GM23248 (cell line): ENCODE results near the gene MTA2. TPM values are rescaled to one million over a fixed set of nuclear protein-coding genes. Genes with fewer than 3 reads are reported as not detected.

ENCODE experiments used
- DNase-seq: peaks from one replicate; pipeline ENCODE4 v3.0.0-alpha.2; 2015
- H2AFZ ChIP-seq: fragments of 200-600 bp; sonication (generic); 2 replicates; pipeline ENCODE4 v1.6.1; 2016; ENCODE audit warnings: antibody characterized with exemption
- H3F3A ChIP-seq: fragments of 200-600 bp; sonication (generic); 2 replicates; pipeline ENCODE4 v1.6.1; 2016; ENCODE audit warnings: mild to moderate bottlenecking, antibody characterized with exemption, mixed run types; ENCODE audit not compliant: insufficient read depth
- H3K27ac ChIP-seq: fragments of 200-600 bp; sonication (generic); 2 replicates; pipeline ENCODE4 v1.5.1; 2016; ENCODE audit warnings: mild to moderate bottlenecking
- H3K27me3 ChIP-seq: fragments of 200-600 bp; sonication (generic); replicated peaks from 2 replicates; pipeline ENCODE4 v1.6.1; 2016; ENCODE audit warnings: mild to moderate bottlenecking; ENCODE audit not compliant: insufficient read depth
- H3K36me3 ChIP-seq: fragments of 200-600 bp; sonication (generic); 2 replicates; pipeline ENCODE4 v1.6.1; 2016; ENCODE audit warnings: low read depth, mild to moderate bottlenecking
- H3K4me1 ChIP-seq: fragments of 200-600 bp; sonication (generic); 2 replicates; pipeline ENCODE4 v1.6.1; 2016; ENCODE audit warnings: mild to moderate bottlenecking; ENCODE audit not compliant: insufficient read depth
- H3K4me2 ChIP-seq: fragments of 200-600 bp; sonication (generic); one replicate; pipeline ENCODE4 v1.6.1; 2016; ENCODE audit warnings: mild to moderate bottlenecking; ENCODE audit not compliant: unreplicated experiment
- H3K4me3 ChIP-seq: fragments of 200-600 bp; sonication (generic); 2 replicates; pipeline ENCODE4 v1.5.1; 2016; ENCODE audit warnings: mild to moderate bottlenecking
- H3K79me2 ChIP-seq: fragments of 200-600 bp; sonication (generic); 2 replicates; pipeline ENCODE4 v1.6.1; 2016; ENCODE audit warnings: mild to moderate bottlenecking; ENCODE audit not compliant: insufficient read depth
- H3K9ac ChIP-seq: fragments of 200-600 bp; sonication (generic); 2 replicates; pipeline ENCODE4 v1.6.1; 2016; ENCODE audit warnings: mild to moderate bottlenecking
- H3K9me2 ChIP-seq: fragments of 200-600 bp; sonication (generic); 2 replicates; pipeline ENCODE4 v1.6.1; 2016; ENCODE audit warnings: mixed run types, mild to moderate bottlenecking, moderate library complexity; ENCODE audit not compliant: insufficient read depth
- H3K9me3 ChIP-seq: fragments of 200-600 bp; sonication (generic); one replicate; pipeline ENCODE4 v1.6.1; 2017; ENCODE audit warnings: low read depth
- H4K20me1 ChIP-seq: fragments of 200-600 bp; sonication (generic); 2 replicates; pipeline ENCODE4 v1.6.0; 2016; ENCODE audit not compliant: insufficient read depth
- EZH2 ChIP-seq: fragments of 200-600 bp; sonication (generic); IDR thresholded peaks from 2 replicates; pipeline ENCODE4 v1.6.1; 2018; ENCODE audit warnings: antibody characterized with exemption, mild to moderate bottlenecking; ENCODE audit not compliant: insufficient read depth, poor library complexity, severe bottlenecking
- EZH2phosphoT487 ChIP-seq: fragments of 200-600 bp; sonication (generic); IDR thresholded peaks from 2 replicates; pipeline ENCODE4 v1.6.1; 2018; ENCODE audit warnings: antibody characterized with exemption, moderate library complexity, mild to moderate bottlenecking, low read depth; ENCODE audit not compliant: insufficient read depth
- WGBS, 2 experiments: methylation state at CpG; one replicate each; pipeline ENCODE4 v1.1.6; 2015 to 2017; ENCODE audit warnings: low lambda C conversion rate in 2 of 2, low coverage in 1 of 2; ENCODE audit errors: missing lambda C conversion rate in 2 of 2; 5-methylcytosine and 5-hydroxymethylcytosine counted together
- in situ Hi-C: fragments of 300-500 bp; cut with MboI; formaldehyde crosslinking; loops from 2 replicates; pipeline ENCODE4 v1.15.0; 2020
- polyA plus RNA-seq: library from polyadenylated mRNA; unstranded; fragments of >200 nt; fragmentation: Nextera tagmentation; extraction: Ambion mirVana; gene quantifications from 2 replicates; pipeline ENCODE4 v1.2.1, GENCODE V29; 2016
- total RNA-seq: library from RNA; depleted of rRNA; stranded (reverse); fragments of >200 nt; shearing (Covaris generic); gene quantifications from 2 replicates; pipeline ENCODE4 v1.2.3, GENCODE V29; 2014

Gene MTA2
- total and polyA plus RNA-seq, 2 experiments from 2014 or later: 28.9 to 98.8 TPM

- DNase-seq: no peak
- Histone ChIP-seq H3K79me2 (peaks cover 30% of the 10 kb centered on the region), H2AFZ (no peak overlapping the region), H3K9me2 (no peaks in the 10 kb centered on the region), H3K9me3 (no peaks in the 10 kb centered on the region), H4K20me1 (no peaks in the 10 kb centered on the region), H3K4me3 (no peak overlapping the region), H3K36me3 (peaks cover 4% of the 10 kb centered on the region; the same call in 1 of the 2 replicates), H3K27ac (no peak overlapping the region), H3F3A (peaks cover 10% of the 10 kb centered on the region), H3K4me1 (peaks cover 5% of the 10 kb centered on the region; the same call in 1 of the 2 replicates), H3K4me2 (no peak overlapping the region), H3K27me3 (no peaks in the 10 kb centered on the region), H3K9ac (no peak overlapping the region)
- in situ Hi-C loops: no loop called here
- TF ChIP-seq EZH2phosphoT487 (no peak), EZH2 (no peak)
- WGBS, 2 experiments: 80 to 93% methylated on average over 4 of the region's 4 CpGs
Measured at GRCh38 chr11:62607714-62608113, 6.0 kb upstream of the MTA2 start.

- in situ Hi-C loops: no loop called here
- no peak overlapping the region for H3K27ac ChIP-seq
- H3K4me3 ChIP-seq: no peak overlapping the region
- no peaks in the 10 kb centered on the region for H4K20me1 ChIP-seq
- no peak overlapping the region for H3K9ac ChIP-seq
- no peak overlapping the region for H3K4me2 ChIP-seq
- H3K9me2 ChIP-seq: no peaks in the 10 kb centered on the region
- H3K4me1 ChIP-seq: peaks cover under 1% of the 10 kb centered on the region; the same call in 1 of the 2 replicates
- peaks cover 10% of the 10 kb centered on the region for H3F3A ChIP-seq
- no peak overlapping the region for H2AFZ ChIP-seq
- peaks cover 4% of the 10 kb centered on the region; the same call in 1 of the 2 replicates for H3K36me3 ChIP-seq
- peaks cover 28% of the 10 kb centered on the region for H3K79me2 ChIP-seq
- 94 to 96% methylated on average over 13 to 15 of the region's 15 CpGs for WGBS, 2 experiments
- H3K27me3 ChIP-seq: no peaks in the 10 kb centered on the region
- no peak for DNase-seq
- H3K9me3 ChIP-seq: no peaks in the 10 kb centered on the region
- TF ChIP-seq EZH2 (no peak), EZH2phosphoT487 (no peak)
Measured at GRCh38 chr11:62605902-62606301, 4.2 kb upstream of the MTA2 start.

GRCh38 chr11:62605467-62605866 is 3.8 kb upstream of the MTA2 start:
- Histone ChIP-seq H3K79me2 (peaks cover 28% of the 10 kb centered on the region), H3K27me3 (no peaks in the 10 kb centered on the region), H4K20me1 (no peaks in the 10 kb centered on the region), H3K9me3 (no peaks in the 10 kb centered on the region), H3K4me2 (no peak overlapping the region), H3K27ac (no peak overlapping the region), H3K4me1 (peaks cover under 1% of the 10 kb centered on the region; the same call in 1 of the 2 replicates), H3K9me2 (no peaks in the 10 kb centered on the region), H3K9ac (no peak overlapping the region), H2AFZ (no peak overlapping the region), H3K4me3 (no peak overlapping the region), H3K36me3 (peaks cover 4% of the 10 kb centered on the region; the same call in 1 of the 2 replicates), H3F3A (peaks cover 13% of the 10 kb centered on the region)
- in situ Hi-C loops: no loop called here
- TF ChIP-seq EZH2 (no peak), EZH2phosphoT487 (no peak)
- 90 to 93% methylated on average over 5 to 6 of the region's 6 CpGs for WGBS, 2 experiments
- no peak for DNase-seq

DNA sequence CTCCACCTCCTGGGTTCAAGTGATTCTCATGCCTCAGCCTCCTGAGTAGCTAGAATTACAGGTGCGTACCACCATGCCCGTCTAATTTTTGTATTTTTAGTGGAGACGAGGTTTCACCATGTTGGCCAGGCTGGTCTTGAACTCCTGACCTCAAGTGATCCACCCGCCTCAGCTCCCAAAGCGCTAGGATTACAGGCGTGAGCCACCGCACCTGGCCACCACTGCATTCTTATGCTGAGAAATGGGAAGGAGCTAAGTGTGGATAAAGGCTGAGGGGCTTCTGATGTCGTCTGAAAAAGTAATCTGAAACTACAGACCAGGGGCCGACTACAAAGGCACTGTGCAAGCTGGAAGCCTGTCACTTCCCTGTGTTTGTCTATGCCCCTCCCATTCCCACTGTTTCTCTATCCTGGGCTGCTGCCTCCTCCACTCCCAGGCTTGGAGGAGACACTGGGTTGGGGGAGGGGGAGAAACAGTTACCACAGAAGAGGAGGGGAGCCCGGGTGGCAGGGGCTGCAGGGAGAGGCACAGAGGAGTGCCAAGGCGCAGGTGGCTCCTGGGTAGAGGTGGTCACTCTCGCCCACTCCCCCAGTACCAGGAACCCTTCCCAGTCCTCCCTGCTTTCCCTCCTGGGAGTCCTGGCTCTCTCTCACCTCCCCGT is 2.9 kb upstream of the MTA2 start:
- Histone ChIP-seq H3K36me3 (peaks cover 8% of the 10 kb centered on the region; the same call in 1 of the 2 replicates), H3K4me1 (peaks cover 9% of the 10 kb centered on the region), H2AFZ (no peak overlapping the region), H3K4me2 (no peak overlapping the region), H3K27me3 (no peaks in the 10 kb centered on the region), H3K9me3 (no peaks in the 10 kb centered on the region), H3K27ac (no peak overlapping the region), H3K9me2 (no peaks in the 10 kb centered on the region), H3K79me2 (peaks cover 28% of the 10 kb centered on the region), H3F3A (peaks cover 20% of the 10 kb centered on the region), H3K9ac (no peak overlapping the region), H3K4me3 (no peak overlapping the region), H4K20me1 (no peaks in the 10 kb centered on the region)
- DNase-seq: no peak
- TF ChIP-seq EZH2phosphoT487: no peak
- TF ChIP-seq EZH2: no peak
- in situ Hi-C loops: no loop called here
- 90 to 92% methylated on average over 13 of the region's 13 CpGs for WGBS, 2 experiments
